ENCODE results near the gene HOXC12.

HOXC12 gene

GRCh38 chr12:53990311-53991076 lies 35.8 kb downstream of the HOXC12 start:
- TF ChIP-seq Cebpa-rat (IDR thresholded peaks at IDR 0.05): no peak
- Histone ChIP-seq H3K9ac (no peak overlapping the region), H3K4me3 (no peak overlapping the region), H3K27me3 (peaks cover 100% of the 10 kb centered on the region), H3K36me3 (no peaks in the 10 kb centered on the region), H3K4me1 (no peaks in the 10 kb centered on the region), H3K27ac (no peak overlapping the region), H3K4me2 (no peak overlapping the region), H3K9me3 (peaks cover 7% of the 10 kb centered on the region; the same call in 1 of the 2 replicates), H4K20me1 (peaks cover 100% of the 10 kb centered on the region)

- no peak for TF ChIP-seq Cebpa-rat (IDR thresholded peaks at IDR 0.05)
- H3K4me3 ChIP-seq: no peak overlapping the region
- no peaks in the 10 kb centered on the region for H3K4me1 ChIP-seq
- peaks cover 100% of the 10 kb centered on the region for H4K20me1 ChIP-seq
- H3K9me3 ChIP-seq: peaks cover under 1% of the 10 kb centered on the region; the same call in 1 of the 2 replicates
- H3K36me3 ChIP-seq: no peaks in the 10 kb centered on the region
- no peak overlapping the region for H3K27ac ChIP-seq
- peaks cover 100% of the 10 kb centered on the region for H3K27me3 ChIP-seq
- no peak overlapping the region for H3K4me2 ChIP-seq
- H3K9ac ChIP-seq: no peak overlapping the region
These were observed 36.4 kb downstream of the HOXC12 start for GRCh38 chr12:53991077-53991460.

DNA sequence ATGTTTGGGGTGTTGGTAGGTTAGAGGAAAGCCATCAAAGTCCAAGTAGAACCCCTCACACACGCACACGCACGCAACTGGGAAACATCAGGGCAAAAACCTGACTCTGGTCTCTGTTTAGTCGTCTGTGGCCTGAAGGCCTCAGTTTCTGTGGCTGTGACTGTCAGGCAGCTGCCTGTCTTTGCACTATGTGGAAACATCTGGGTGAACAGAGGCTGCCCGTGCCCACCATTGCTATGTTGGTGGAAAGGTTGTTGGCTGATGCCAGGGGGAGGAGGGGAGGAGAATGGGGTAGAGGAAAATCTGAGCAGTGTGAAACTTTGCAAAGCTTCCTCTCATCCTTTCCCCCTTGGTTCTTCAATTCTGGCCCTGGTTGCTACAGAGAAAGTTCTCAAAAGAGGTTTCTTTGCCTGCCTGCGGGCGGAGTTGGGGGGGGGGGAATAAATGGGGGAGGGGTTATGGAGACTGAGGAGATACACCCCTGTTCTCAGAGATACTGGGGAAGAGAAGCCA lies 37.7 kb downstream of the HOXC12 start:
- TF ChIP-seq Cebpa-rat (IDR thresholded peaks at IDR 0.05): no peak
- Histone ChIP-seq H3K4me3 (no peak overlapping the region), H3K27me3 (peaks cover 100% of the 10 kb centered on the region), H3K4me1 (no peaks in the 10 kb centered on the region), H3K9me3 (no peaks in the 10 kb centered on the region), H3K27ac (no peak overlapping the region), H4K20me1 (peaks cover 100% of the 10 kb centered on the region), H3K36me3 (no peaks in the 10 kb centered on the region), H3K9ac (no peak overlapping the region), H3K4me2 (no peak overlapping the region)

DNA sequence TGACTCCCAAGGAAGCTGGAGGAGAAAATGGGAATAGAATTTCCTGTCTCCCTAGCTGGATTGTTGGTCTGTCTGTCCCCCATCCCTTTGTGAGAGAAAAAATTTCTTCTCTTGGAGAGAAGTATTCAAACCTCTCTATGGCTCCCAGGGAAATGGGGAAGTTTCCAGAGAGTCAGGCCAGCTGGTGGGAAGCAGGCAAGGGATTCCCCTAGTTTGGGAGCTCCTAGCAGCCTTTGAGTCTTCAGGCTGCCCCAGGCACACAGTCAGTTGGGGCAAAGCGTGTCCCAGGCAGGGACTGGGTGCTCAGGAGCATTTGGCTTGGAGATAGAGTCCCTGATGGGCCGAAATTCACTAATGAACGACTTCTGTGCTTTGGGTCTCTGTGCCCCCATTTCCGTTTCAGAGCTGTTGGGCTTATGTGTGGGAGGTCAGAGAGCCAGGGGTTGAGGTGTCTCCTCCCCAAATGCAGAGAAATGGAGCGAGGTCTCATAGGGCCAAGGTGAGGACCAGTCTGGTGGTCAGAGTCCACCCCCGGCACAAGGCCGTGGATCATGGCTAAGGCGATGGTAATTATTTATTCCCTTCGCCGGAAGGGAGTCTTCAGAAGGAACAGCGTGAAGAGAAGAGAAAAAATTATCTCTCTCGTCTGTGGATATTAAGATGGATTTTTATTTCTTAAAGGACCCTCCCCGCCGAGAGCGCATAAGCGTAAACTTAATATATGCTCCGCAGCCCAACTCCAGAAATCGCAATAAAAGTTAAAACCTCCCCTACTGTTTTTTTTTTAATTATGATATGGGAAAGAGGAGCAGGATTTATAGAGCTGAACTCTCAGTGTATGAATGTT lies 38.7 kb downstream of the HOXC12 start:
- no peaks in the 10 kb centered on the region for H3K9me3 ChIP-seq

GRCh38 chr12:53994009-53994263 lies 39.2 kb downstream of the HOXC12 start:
- Histone ChIP-seq H3K27ac (no peak overlapping the region), H3K27me3 (peaks cover 100% of the 10 kb centered on the region), H3K4me1 (no peaks in the 10 kb centered on the region), H3K9ac (no peak overlapping the region), H3K36me3 (no peaks in the 10 kb centered on the region), H4K20me1 (peaks cover 100% of the 10 kb centered on the region), H3K9me3 (no peaks in the 10 kb centered on the region), H3K4me2 (no peak overlapping the region), H3K4me3 (no peak overlapping the region)
- no peak for TF ChIP-seq Cebpa-rat (IDR thresholded peaks at IDR 0.05)

More for the DNA sequence above, 38.7 kb downstream of the HOXC12 start:
- TF ChIP-seq Cebpa-rat (IDR thresholded peaks at IDR 0.05): no peak
- H3K4me2 ChIP-seq: no peak overlapping the region
- no peaks in the 10 kb centered on the region for H3K36me3 ChIP-seq
- no peak overlapping the region for H3K9ac ChIP-seq
- H3K27me3 ChIP-seq: peaks cover 100% of the 10 kb centered on the region
- no peak overlapping the region for H3K27ac ChIP-seq
- H4K20me1 ChIP-seq: peaks cover 100% of the 10 kb centered on the region
- no peak overlapping the region for H3K4me3 ChIP-seq
- no peaks in the 10 kb centered on the region for H3K4me1 ChIP-seq

- TF ChIP-seq Cebpa-rat (IDR thresholded peaks at IDR 0.05): no peak
- Histone ChIP-seq H3K9me3 (no peaks in the 10 kb centered on the region), H3K4me2 (no peak overlapping the region), H3K9ac (no peak overlapping the region), H3K4me1 (no peaks in the 10 kb centered on the region), H3K27me3 (peaks cover 100% of the 10 kb centered on the region), H3K27ac (no peak overlapping the region), H3K4me3 (no peak overlapping the region), H3K36me3 (no peaks in the 10 kb centered on the region), H4K20me1 (peaks cover 98% of the 10 kb centered on the region)
These were observed 39.7 kb downstream of the HOXC12 start for GRCh38 chr12:53994264-53995001.

GRCh38 chr12:53995002-53995377 lies 40.3 kb downstream of the HOXC12 start:
- H3K4me1 ChIP-seq: no peaks in the 10 kb centered on the region
- H3K9ac ChIP-seq: no peak overlapping the region
- peaks cover 100% of the 10 kb centered on the region for H3K27me3 ChIP-seq
- no peak for TF ChIP-seq Cebpa-rat (IDR thresholded peaks at IDR 0.05)
- no peaks in the 10 kb centered on the region for H3K36me3 ChIP-seq
- H3K27ac ChIP-seq: no peak overlapping the region
- no peak overlapping the region for H3K4me2 ChIP-seq
- peaks cover 98% of the 10 kb centered on the region for H4K20me1 ChIP-seq
- H3K9me3 ChIP-seq: no peaks in the 10 kb centered on the region
- H3K4me3 ChIP-seq: no peak overlapping the region

- Histone ChIP-seq H3K4me2 (peak overlapping the region; percentile 37; the same call in 1 of the 2 replicates), H3K36me3 (no peaks in the 10 kb centered on the region), H4K20me1 (peaks cover 98% of the 10 kb centered on the region), H3K27me3 (peaks cover 100% of the 10 kb centered on the region), H3K4me3 (no peak overlapping the region), H3K27ac (no peak overlapping the region), H3K9ac (no peak overlapping the region), H3K9me3 (peaks cover 5% of the 10 kb centered on the region; the same call in 1 of the 2 replicates), H3K4me1 (no peaks in the 10 kb centered on the region)
- TF ChIP-seq Cebpa-rat (IDR thresholded peaks at IDR 0.05): no peak
These were observed 40.9 kb downstream of the HOXC12 start for GRCh38 chr12:53995378-53996239.
